Heart left ventricle (tissue), 16 donors: ENCODE measurements around the gene MUC6. TPM values are rescaled to one million over a fixed set of nuclear protein-coding genes. Genes with fewer than 3 reads are reported as not detected.

Experiments
- ATAC-seq, 4 donors: fragments of 200-7000 bp; cut with Tn5 transposase; one replicate each; pipeline ENCODE4 v1.9.1; 2020 to 2022; ENCODE audit warnings: moderate library complexity in 4 of 4, mild to moderate bottlenecking in 3 of 4, moderate number of reproducible peaks in 1 of 4
- DNase-seq, 5 donors: peaks; one replicate each; pipeline ENCODE4 v3.0.0-alpha.2; 2020
- H3K27ac ChIP-seq, 12 donors: fragments of 200-600 bp; sonication (generic) in 4 of 12; one replicate each; pipeline versions ENCODE4 v1.5.0 to v1.8.0; 2016 to 2022; ENCODE audit warnings: mild to moderate bottlenecking in 2 of 12
- H3K27me3 ChIP-seq, 9 donors: fragments of 200-600 bp; sonication (generic) in 2 of 9; one replicate each; pipeline versions ENCODE4 v1.5.1 to v1.8.0; 2016 to 2022; ENCODE audit warnings: mild to moderate bottlenecking in 3 of 9
- H3K36me3 ChIP-seq, 9 donors: fragments of 200-600 bp; sonication (generic) in 2 of 9; one replicate each; pipeline versions ENCODE4 v1.5.0 to v1.8.0; 2018 to 2022; ENCODE audit warnings: mild to moderate bottlenecking in 2 of 9
- H3K4me1 ChIP-seq, 12 donors: fragments of 200-600 bp; sonication (generic) in 4 of 12; one replicate each; pipeline versions ENCODE4 v1.5.0 to v1.8.0; 2016 to 2022; ENCODE audit warnings: mild to moderate bottlenecking in 3 of 12
- H3K4me3 ChIP-seq, 12 donors: fragments of 200-600 bp; sonication (generic) in 4 of 12; one replicate each; pipeline versions ENCODE4 v1.5.0 to v1.8.0; 2017 to 2022; ENCODE audit warnings: mild to moderate bottlenecking in 9 of 12, moderate library complexity in 4 of 12
- H3K9me3 ChIP-seq, 12 donors: fragments of 200-600 bp; sonication (generic) in 4 of 12; one replicate each; pipeline versions ENCODE4 v1.5.0 to v1.8.0; 2016 to 2022; ENCODE audit warnings: mild to moderate bottlenecking in 1 of 12
- POLR2A ChIP-seq, 2 donors: fragments of 450-650 bp; IDR thresholded peaks; one replicate each; pipeline ENCODE4 v1.6.1; 2017; ENCODE audit warnings: antibody characterized with exemption in 2 of 2, mild to moderate bottlenecking in 2 of 2, moderate library complexity in 2 of 2
- WGBS, 4 donors: extraction: QIAGEN DNeasy Blood & Tissue Kit in 2 of 4; methylation state at CpG; one replicate each; pipeline versions ENCODE4 v1.1.5 to v1.1.7; 2013 to 2018; 5-methylcytosine and 5-hydroxymethylcytosine counted together
- intact Hi-C, 10 donors: fragments of 100-400 bp; cut with DNase I; formaldehyde crosslinking; loops; one replicate each; pipeline versions ENCODE4 v1.11.1 to v1.14.2; 2022
- polyA plus RNA-seq, 2 donors: library from polyadenylated mRNA; stranded (reverse); fragments of 200-250 nt; gene quantifications; one replicate each; pipeline ENCODE4 v1.2.3, GENCODE V29; 2013
- total RNA-seq, 9 donors: library from RNA; depleted of rRNA in 2 of 9; stranded (reverse); fragments of >200 nt in 2 of 9; fragmentation: NEBNext Ultra II Directional in 3 of 9; extraction: Animal tissue kit (Norgen Biotek cat#: 25700) in 3 of 9; gene quantifications; one replicate each; pipeline versions ENCODE4 v1.1.0 to v1.2.4, GENCODE V29; 2016 to 2023
- TF ChIP-seq, protein P1 (sequence below), 12 donors: fragments of 200-600 bp; sonication (generic) in 4 of 12; IDR thresholded peaks; one replicate each; pipeline versions ENCODE4 v1.5.0 to v1.8.0; 2018 to 2022; ENCODE audit warnings: antibody characterized with exemption in 12 of 12, mild to moderate bottlenecking in 5 of 12
- donor health status: ischemic (EF 13 %, LVEDD 7.1; RV severe dilation, severe dysfunction).
- donor health status: healthy with polysubstance abuse.
- donor health status: DM: no; HTN: yes; CAD: no.
- donor health status: DM: no; HTN: no; CAD: no.
- donor health status: ischemic (EF 25% LVEDD 6.9; RV normal size, moderate dysfunction).
- donor health status: ischemic (EF 25% LVEDD 5.7; RV mildly dilated, moderate dysfunction).
- donor health status: healthy.
- donor health status: DM: yes; HTN: yes; CAD: no.
- donor health status: ischemic (EF 35%, LVEDD 5.7; RV mildly dilated, moderate dysfunction).
- donor health status: nonischemic (EF 11% LVEDD 7.7; RV severe dilation, severe dysfunction).
- donor health status: DM: yes; HTN: yes; CAD: no.
- donor health status: PGD.
- donor health status: ischemic (EF 29% LVEDD 5.4; RV normal size, mild dysfunction).
- donor health status: nonischemic (EF 23%, LVEDD 6.1; RV moderate dilation, normal function).

MUC6 gene
- total and polyA plus RNA-seq, 11 donors, result 0.04 to 0.06 TPM; not detected in 9

DNA sequence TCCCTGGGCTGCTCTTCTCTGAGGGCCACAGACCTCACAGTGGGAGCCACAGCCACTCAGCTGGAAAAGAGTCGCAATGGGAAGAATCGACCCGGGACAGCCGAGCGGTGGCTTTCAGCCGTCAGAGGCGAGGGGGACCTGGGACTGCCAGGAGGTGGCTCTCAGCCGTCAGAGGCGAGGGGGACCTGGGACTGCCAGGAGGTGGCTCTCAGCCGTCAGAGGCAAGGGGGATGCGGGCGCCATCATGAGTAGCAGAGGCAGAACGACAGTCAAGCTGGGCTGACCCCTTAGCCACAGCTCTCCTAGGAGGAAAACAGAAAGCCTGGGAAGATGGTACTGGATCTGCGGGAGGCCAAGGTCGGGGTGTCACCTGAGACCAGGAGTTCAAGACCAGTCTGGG, 23.2 kb upstream of the MUC6 start:
- ATAC-seq (no peak), DNase-seq (peak in 1 of 5 donors; percentile 11)
- Histone ChIP-seq H3K4me3 (no peak overlapping the region), H3K27me3 (peaks cover 0 to 16% (median 0%) of the 10 kb centered on the region in 9 donors), H3K4me1 (peaks cover 0 to 9% (median 5%) of the 10 kb centered on the region in 12 donors), H3K36me3 (no peaks in the 10 kb centered on the region), H3K9me3 (peaks cover 0 to 14% (median 2%) of the 10 kb centered on the region in 12 donors), H3K27ac (no peak overlapping the region)
- no peak for TF ChIP-seq POLR2A (IDR thresholded peaks at IDR 0.05)
- TF ChIP-seq, protein P1, sequence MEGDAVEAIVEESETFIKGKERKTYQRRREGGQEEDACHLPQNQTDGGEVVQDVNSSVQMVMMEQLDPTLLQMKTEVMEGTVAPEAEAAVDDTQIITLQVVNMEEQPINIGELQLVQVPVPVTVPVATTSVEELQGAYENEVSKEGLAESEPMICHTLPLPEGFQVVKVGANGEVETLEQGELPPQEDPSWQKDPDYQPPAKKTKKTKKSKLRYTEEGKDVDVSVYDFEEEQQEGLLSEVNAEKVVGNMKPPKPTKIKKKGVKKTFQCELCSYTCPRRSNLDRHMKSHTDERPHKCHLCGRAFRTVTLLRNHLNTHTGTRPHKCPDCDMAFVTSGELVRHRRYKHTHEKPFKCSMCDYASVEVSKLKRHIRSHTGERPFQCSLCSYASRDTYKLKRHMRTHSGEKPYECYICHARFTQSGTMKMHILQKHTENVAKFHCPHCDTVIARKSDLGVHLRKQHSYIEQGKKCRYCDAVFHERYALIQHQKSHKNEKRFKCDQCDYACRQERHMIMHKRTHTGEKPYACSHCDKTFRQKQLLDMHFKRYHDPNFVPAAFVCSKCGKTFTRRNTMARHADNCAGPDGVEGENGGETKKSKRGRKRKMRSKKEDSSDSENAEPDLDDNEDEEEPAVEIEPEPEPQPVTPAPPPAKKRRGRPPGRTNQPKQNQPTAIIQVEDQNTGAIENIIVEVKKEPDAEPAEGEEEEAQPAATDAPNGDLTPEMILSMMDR (IDR thresholded peaks at IDR 0.05), result no peak
- intact Hi-C loops, result loop anchor here in 5 of 10 donors (10.0 kb wide), 1 partner anchor 135 kb away; the partner anchor contains the start of gene AP2A2 (in 5 of the 5)
- 62 to 70% (median 67%) methylated on average over 15 of the region's 15 CpGs for WGBS, 4 donors

DNA sequence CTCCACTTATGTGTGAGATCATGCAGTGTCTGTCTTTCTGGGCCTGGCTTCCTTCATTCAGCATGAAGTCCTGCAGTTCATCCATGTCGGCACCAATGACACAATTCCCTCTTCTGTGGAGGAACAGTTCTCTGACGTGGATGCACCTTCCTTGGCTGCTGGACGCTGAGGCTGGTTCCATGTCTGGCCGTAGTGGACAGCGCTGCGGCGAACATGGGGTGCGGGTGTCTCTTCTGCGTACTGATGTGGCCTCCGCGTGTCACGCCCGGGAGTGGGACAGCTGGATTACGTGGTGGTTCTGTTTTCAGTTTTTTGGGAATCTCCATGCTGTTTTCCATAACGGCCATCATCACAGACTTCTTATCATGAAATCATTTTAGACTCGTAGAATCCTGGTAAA, 21.3 kb upstream of the MUC6 start:
- H3K4me1 ChIP-seq, result peaks cover 0 to 15% (median 0%) of the 10 kb centered on the region in 12 donors

DNA sequence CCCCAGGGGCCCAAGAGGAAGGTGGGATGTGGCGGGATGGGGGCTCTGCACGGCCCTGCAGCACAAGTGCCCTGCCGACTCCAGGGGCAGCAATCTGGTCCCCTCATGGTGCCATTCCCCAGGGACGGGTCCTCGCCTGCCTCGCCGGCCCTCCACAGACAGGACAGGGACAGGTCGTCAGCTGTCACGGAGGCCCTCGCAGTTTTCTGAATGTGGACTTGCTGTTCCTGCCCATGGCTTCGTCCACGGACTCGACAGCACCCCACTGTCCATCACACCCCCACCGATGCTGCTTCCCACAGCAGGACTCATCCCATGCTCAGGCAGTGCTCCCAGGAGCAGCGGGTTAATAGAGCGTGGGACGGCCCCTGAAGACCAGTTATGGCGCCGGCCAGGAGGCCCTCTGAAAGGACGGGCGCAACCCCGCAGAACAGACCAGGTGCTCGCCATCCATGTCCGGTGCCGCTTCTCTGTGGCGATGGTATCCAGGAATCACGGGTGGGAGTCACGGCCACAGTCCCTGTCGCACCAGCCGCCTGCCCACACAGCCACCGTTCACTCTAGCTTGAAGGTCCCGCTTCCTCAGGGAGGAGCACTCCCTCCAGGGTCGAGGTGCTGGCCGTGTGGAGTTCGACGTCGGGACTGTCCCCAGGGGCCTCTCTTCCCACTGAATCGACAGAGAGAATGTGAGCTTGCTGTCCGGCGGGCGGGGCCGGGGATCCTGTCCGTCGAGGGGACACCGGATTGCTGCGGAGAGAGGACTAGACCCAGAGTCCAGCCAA, 19.7 kb upstream of the MUC6 start:
- ATAC-seq (no peak), DNase-seq (peak in 2 of 5 donors; percentile 22 to 56)
- Histone ChIP-seq H3K4me1 (peaks cover 0 to 18% (median 0%) of the 10 kb centered on the region in 12 donors), H3K27me3 (peaks cover 0 to 36% (median 3%) of the 10 kb centered on the region in 9 donors), H3K27ac (no peak overlapping the region), H3K4me3 (no peak overlapping the region), H3K36me3 (no peaks in the 10 kb centered on the region), H3K9me3 (no peaks in the 10 kb centered on the region)
- WGBS, 4 donors, result 79 to 83% (median 81%) methylated on average over 39 to 46 of the region's 46 CpGs
- intact Hi-C loops, result loop anchor here in 5 of 10 donors (10.0 kb wide), 1 partner anchor 131 kb away; the partner anchor contains the start of gene AP2A2 (in 5 of the 5)
- TF ChIP-seq, protein P1 (IDR thresholded peaks at IDR 0.05), result no peak
- no peak for TF ChIP-seq POLR2A (IDR thresholded peaks at IDR 0.05)

More for the DNA sequence above, 21.3 kb upstream of the MUC6 start:
- Histone ChIP-seq H3K27ac (no peak overlapping the region), H3K36me3 (no peaks in the 10 kb centered on the region), H3K4me3 (no peak overlapping the region), H3K27me3 (peaks cover 0 to 31% (median 2%) of the 10 kb centered on the region in 9 donors), H3K9me3 (peaks cover 0 to 13% (median 2%) of the 10 kb centered on the region in 12 donors)
- peak in 1 of 5 donors; percentile 23 for DNase-seq
- ATAC-seq, result no peak
- WGBS, 4 donors, result 84 to 92% (median 85%) methylated on average over 16 of the region's 16 CpGs
- intact Hi-C loops, result loop anchor here in 5 of 10 donors (10.0 kb wide), 1 partner anchor 133 kb away; the partner anchor contains the start of gene AP2A2 (in 5 of the 5)
- no peak for TF ChIP-seq POLR2A (IDR thresholded peaks at IDR 0.05)
- TF ChIP-seq, protein P1 (IDR thresholded peaks at IDR 0.05), result no peak

DNA sequence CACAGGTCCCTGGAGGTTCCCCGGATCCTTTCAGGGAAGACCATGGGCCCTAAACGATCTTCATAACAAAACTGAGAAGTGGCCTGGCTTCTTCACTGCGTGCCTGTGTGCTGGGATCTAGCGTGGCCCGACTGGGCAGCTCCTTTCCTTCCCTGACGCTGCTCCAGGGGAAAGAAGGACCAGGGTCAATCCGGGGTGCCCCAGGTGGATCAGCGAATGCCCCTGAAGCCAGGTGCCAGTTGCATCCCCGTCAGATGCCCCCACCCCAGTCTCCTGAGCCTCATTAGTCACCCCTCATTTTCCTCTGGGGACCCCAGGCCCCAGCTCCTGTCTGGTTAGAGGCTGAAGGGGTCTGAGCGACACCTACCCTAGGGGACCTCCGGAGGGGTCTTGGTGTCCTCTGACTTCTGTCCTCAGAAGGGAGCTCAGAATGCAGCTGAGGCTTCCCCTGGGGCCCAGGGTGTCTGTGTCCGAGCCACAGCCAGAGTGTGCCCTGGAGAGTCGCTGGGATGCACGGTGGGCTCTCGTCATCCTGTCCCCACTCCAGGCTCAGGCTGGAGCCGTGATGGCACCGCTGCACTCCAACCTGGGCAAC, 18.7 kb upstream of the MUC6 start:
- Histone ChIP-seq H3K4me1 (peaks cover 0 to 23% (median 0%) of the 10 kb centered on the region in 12 donors), H3K36me3 (no peaks in the 10 kb centered on the region), H3K9me3 (no peaks in the 10 kb centered on the region), H3K4me3 (no peak overlapping the region), H3K27ac (no peak overlapping the region), H3K27me3 (peaks cover 0 to 42% (median 3%) of the 10 kb centered on the region in 9 donors)
- intact Hi-C loops, result loop anchor here in 5 of 10 donors (10.0 kb wide), 1 partner anchor 130 kb away; the partner anchor contains the start of gene AP2A2 (in 5 of the 5)
- DNase-seq (peak in 1 of 5 donors; percentile 47), ATAC-seq (no peak)
- TF ChIP-seq, protein P1 (IDR thresholded peaks at IDR 0.05), result no peak
- 87 to 93% (median 90%) methylated on average over 17 of the region's 17 CpGs for WGBS, 4 donors
